Endothelial cell (in vitro differentiated cells): Measurements from ENCODE around the gene PTPRN2. TPM values are rescaled to one million over a fixed set of nuclear protein-coding genes. Genes with fewer than 3 reads are reported as not detected.

ENCODE experiments used
- DNase-seq: peaks from one replicate; pipeline ENCODE4 v3.0.0; 2021; ENCODE audit warnings: low spot score
- H3K27ac Mint-ChIP-seq: one replicate; pipeline ENCODE4 v1.8.0; 2021; ENCODE audit warnings: mixed read lengths, inconsistent platforms; ENCODE audit not compliant: unreplicated experiment
- H3K27me3 Mint-ChIP-seq: one replicate; pipeline ENCODE4 v1.8.0; 2021; ENCODE audit warnings: mild to moderate bottlenecking, moderate library complexity, mixed read lengths, inconsistent platforms; ENCODE audit not compliant: unreplicated experiment
- H3K36me3 Mint-ChIP-seq: one replicate; pipeline ENCODE4 v1.8.0; 2021; ENCODE audit warnings: mild to moderate bottlenecking, low read depth, mixed read lengths, inconsistent platforms; ENCODE audit not compliant: unreplicated experiment
- H3K4me1 Mint-ChIP-seq: one replicate; pipeline ENCODE4 v1.8.0; 2021; ENCODE audit warnings: mild to moderate bottlenecking, mixed read lengths, inconsistent platforms; ENCODE audit not compliant: unreplicated experiment
- H3K4me3 Mint-ChIP-seq: one replicate; pipeline ENCODE4 v1.8.0; 2021; ENCODE audit warnings: mild to moderate bottlenecking, mixed read lengths, inconsistent platforms; ENCODE audit not compliant: unreplicated experiment
- H3K9me3 Mint-ChIP-seq: one replicate; pipeline ENCODE4 v1.8.0; 2021; ENCODE audit warnings: mixed read lengths, inconsistent platforms; ENCODE audit not compliant: unreplicated experiment
- CTCF ChIP-seq: fragments of 200-600 bp; sonication (generic); IDR thresholded peaks from one replicate; pipeline ENCODE4 v1.5.0; 2021; ENCODE audit warnings: antibody characterized with exemption; ENCODE audit not compliant: unreplicated experiment
- total RNA-seq: library from RNA; stranded (reverse); fragmentation: NEBNext Ultra II Directional; extraction: Animal tissue kit (Norgen Biotek cat#: 25700); gene quantifications from one replicate; pipeline ENCODE4 v1.2.1, GENCODE V29; 2021; ENCODE audit not compliant: unreplicated experiment

PTPRN2 gene
- total RNA-seq, 1 donor from 2014 or later, result 0.18 TPM

- H3K9me3 Mint-ChIP-seq, result peaks cover 54% of the 10 kb centered on the region
- no peak overlapping the region for H3K27ac Mint-ChIP-seq
- peaks cover 6% of the 10 kb centered on the region for H3K27me3 Mint-ChIP-seq
- DNase-seq, result no peak
- H3K4me1 Mint-ChIP-seq, result no peaks in the 10 kb centered on the region
- no peak for TF ChIP-seq CTCF
- no peak overlapping the region for H3K4me3 Mint-ChIP-seq
- peaks cover 16% of the 10 kb centered on the region for H3K36me3 Mint-ChIP-seq
Measured at GRCh38 chr7:157567666-157568065, 1020.0 kb downstream of the PTPRN2 start.

- no peaks in the 10 kb centered on the region for H3K4me1 Mint-ChIP-seq
- DNase-seq, result no peak
Measured at GRCh38 chr7:157566631-157567006, 1021.0 kb downstream of the PTPRN2 start.

GRCh38 chr7:157565981-157566630 is 1021.5 kb downstream of the PTPRN2 start:
- H3K4me1 Mint-ChIP-seq, result no peaks in the 10 kb centered on the region
- no peak overlapping the region for H3K4me3 Mint-ChIP-seq
- peaks cover 7% of the 10 kb centered on the region for H3K36me3 Mint-ChIP-seq
- no peak for TF ChIP-seq CTCF
- H3K9me3 Mint-ChIP-seq, result peaks cover 41% of the 10 kb centered on the region
- no peak overlapping the region for H3K27ac Mint-ChIP-seq
- peaks cover 11% of the 10 kb centered on the region for H3K27me3 Mint-ChIP-seq
- DNase-seq, result no peak

More at GRCh38 chr7:157566631-157567006, 1021.0 kb downstream of the PTPRN2 start:
- peaks cover 9% of the 10 kb centered on the region for H3K36me3 Mint-ChIP-seq
- H3K4me3 Mint-ChIP-seq, result peak overlapping the region; percentile 6
- H3K9me3 Mint-ChIP-seq, result peaks cover 44% of the 10 kb centered on the region
- H3K27ac Mint-ChIP-seq, result no peak overlapping the region
- TF ChIP-seq CTCF, result no peak
- peaks cover 6% of the 10 kb centered on the region for H3K27me3 Mint-ChIP-seq

GRCh38 chr7:157565201-157565626 is 1022.4 kb downstream of the PTPRN2 start:
- H3K27me3 Mint-ChIP-seq, result peaks cover 16% of the 10 kb centered on the region

More at GRCh38 chr7:157565201-157565626, 1022.4 kb downstream of the PTPRN2 start:
- Mint-ChIP-seq H3K4me3 (no peak overlapping the region), H3K9me3 (peaks cover 38% of the 10 kb centered on the region), H3K27ac (no peak overlapping the region), H3K36me3 (peaks cover 7% of the 10 kb centered on the region), H3K4me1 (no peaks in the 10 kb centered on the region)
- TF ChIP-seq CTCF, result no peak
- no peak for DNase-seq
